Tibial nerve (tissue), 4 donors: Measurements from ENCODE around the gene ST8SIA5. TPM values are rescaled to one million over a fixed set of nuclear protein-coding genes. Genes with fewer than 3 reads are reported as not detected.

Source experiments
- DNase-seq, 2 donors: peaks; one replicate each; pipeline ENCODE4 v3.0.0-alpha.2; 2019; ENCODE audit warnings: low spot score in 2 of 2
- H3K27ac ChIP-seq, 4 donors: fragments of 200-600 bp; sonication (generic) in 3 of 4; one replicate each; pipeline ENCODE4 v1.5.1; 2017 to 2019; ENCODE audit warnings: mild to moderate bottlenecking in 1 of 4
- H3K27me3 ChIP-seq, 2 donors: fragments of 200-600 bp; sonication (generic) in 1 of 2; one replicate each; pipeline versions ENCODE4 v1.5.1 to v1.6.0; 2017 to 2019
- H3K36me3 ChIP-seq, 3 donors: fragments of 200-600 bp; sonication (generic); one replicate each; pipeline ENCODE4 v1.5.1; 2018 to 2019
- H3K4me1 ChIP-seq, 4 donors: fragments of 200-600 bp; sonication (generic) in 3 of 4; one replicate each; pipeline ENCODE4 v1.5.1; 2017 to 2019
- H3K4me3 ChIP-seq, 4 donors: fragments of 200-600 bp; sonication (generic) in 3 of 4; one replicate each; pipeline ENCODE4 v1.5.1; 2017 to 2019; ENCODE audit warnings: mild to moderate bottlenecking in 1 of 4, moderate library complexity in 1 of 4
- H3K9me3 ChIP-seq, 4 donors: fragments of 200-600 bp; sonication (generic) in 3 of 4; one replicate each; pipeline ENCODE4 v1.5.1; 2017 to 2019
- CTCF ChIP-seq, 5 experiments: fragments of 200-600 bp in 3 of 5; fragments of 450-650 bp in 2 of 5; sonication (generic) in 3 of 5; IDR thresholded peaks; one replicate each; pipeline ENCODE4 v1.5.1; 2016 to 2019; ENCODE audit warnings: antibody characterized with exemption in 5 of 5, mild to moderate bottlenecking in 3 of 5, moderate library complexity in 2 of 5
- EP300 ChIP-seq, 2 donors: sonication (generic); formaldehyde crosslinking; IDR thresholded peaks; one replicate each; pipeline ENCODE4 v1.6.1; 2017; ENCODE audit warnings: antibody characterized with exemption in 2 of 2, mild to moderate bottlenecking in 1 of 2
- POLR2A ChIP-seq, 2 donors: fragments of 450-650 bp; IDR thresholded peaks; one replicate each; pipeline ENCODE4 v1.6.1; 2017; ENCODE audit warnings: antibody characterized with exemption in 2 of 2, mild to moderate bottlenecking in 2 of 2, moderate library complexity in 2 of 2
- WGBS, 2 donors: methylation state at CpG; one replicate each; pipeline ENCODE4 v1.1.5; 2018; 5-methylcytosine and 5-hydroxymethylcytosine counted together
- total RNA-seq, 4 donors: library from RNA; depleted of rRNA; stranded (reverse); fragments of >200 nt; gene quantifications; one replicate each; pipeline ENCODE4 v1.1.0, GENCODE V29; 2016

The ST8SIA5 gene
- total RNA-seq, 4 donors from 2014 or later = not detected

GRCh38 chr18:46716827-46717226, 40.0 kb downstream of the ST8SIA5 start:
- TF ChIP-seq POLR2A (IDR thresholded peaks at IDR 0.05) = no peak
- TF ChIP-seq CTCF (IDR thresholded peaks at IDR 0.05) = no peak
- no peak for TF ChIP-seq EP300 (IDR thresholded peaks at IDR 0.05)
- Histone ChIP-seq H3K4me3 (no peak overlapping the region), H3K9me3 (no peaks in the 10 kb centered on the region), H3K27ac (no peak overlapping the region), H3K36me3 (no peaks in the 10 kb centered on the region), H3K27me3 (no peaks in the 10 kb centered on the region), H3K4me1 (no peaks in the 10 kb centered on the region)
- DNase-seq = no peak
- WGBS, 2 donors = 53 to 85% methylated on average over 2 of the region's 2 CpGs

- no peaks in the 10 kb centered on the region for H3K4me1 ChIP-seq
- DNase-seq = no peak
- no peaks in the 10 kb centered on the region for H3K9me3 ChIP-seq
- no peak overlapping the region for H3K4me3 ChIP-seq
- H3K36me3 ChIP-seq = no peaks in the 10 kb centered on the region
- TF ChIP-seq CTCF (IDR thresholded peaks at IDR 0.05) (no peak), POLR2A (IDR thresholded peaks at IDR 0.05) (no peak), EP300 (IDR thresholded peaks at IDR 0.05) (no peak)
- no peaks in the 10 kb centered on the region for H3K27me3 ChIP-seq
- WGBS, 2 donors = 94% methylated on average over 5 of the region's 5 CpGs
- H3K27ac ChIP-seq = no peak overlapping the region
Observed at GRCh38 chr18:46716336-46716735, 40.5 kb downstream of the ST8SIA5 start.

- TF ChIP-seq CTCF (IDR thresholded peaks at IDR 0.05) (no peak), POLR2A (IDR thresholded peaks at IDR 0.05) (no peak), EP300 (IDR thresholded peaks at IDR 0.05) (no peak)
- Histone ChIP-seq H3K4me3 (no peak overlapping the region), H3K36me3 (no peaks in the 10 kb centered on the region), H3K9me3 (no peaks in the 10 kb centered on the region), H3K27me3 (no peaks in the 10 kb centered on the region), H3K27ac (no peak overlapping the region), H3K4me1 (no peaks in the 10 kb centered on the region)
- no peak for DNase-seq
- WGBS, 2 donors = 58 to 66% methylated on average over 5 of the region's 5 CpGs
Observed at GRCh38 chr18:46715062-46715461, 41.8 kb downstream of the ST8SIA5 start.

GRCh38 chr18:46712406-46712805, 44.4 kb downstream of the ST8SIA5 start:
- H3K9me3 ChIP-seq = no peaks in the 10 kb centered on the region
- no peaks in the 10 kb centered on the region for H3K4me1 ChIP-seq
- no peak for DNase-seq
- H3K27me3 ChIP-seq = no peaks in the 10 kb centered on the region
- no peaks in the 10 kb centered on the region for H3K36me3 ChIP-seq
- 13 to 22% methylated on average over 5 of the region's 5 CpGs for WGBS, 2 donors
- no peak overlapping the region for H3K27ac ChIP-seq
- no peak overlapping the region for H3K4me3 ChIP-seq
- TF ChIP-seq CTCF (IDR thresholded peaks at IDR 0.05) (no peak), EP300 (IDR thresholded peaks at IDR 0.05) (no peak), POLR2A (IDR thresholded peaks at IDR 0.05) (no peak)

GRCh38 chr18:46711444-46711863, 45.4 kb downstream of the ST8SIA5 start:
- H3K36me3 ChIP-seq = no peaks in the 10 kb centered on the region
- no peaks in the 10 kb centered on the region for H3K4me1 ChIP-seq
- WGBS, 2 donors = 38 to 41% methylated on average over 11 of the region's 11 CpGs
- H3K4me3 ChIP-seq = no peak overlapping the region
- H3K27me3 ChIP-seq = no peaks in the 10 kb centered on the region
- H3K27ac ChIP-seq = no peak overlapping the region
- DNase-seq = no peak
- no peaks in the 10 kb centered on the region for H3K9me3 ChIP-seq
- TF ChIP-seq CTCF (IDR thresholded peaks at IDR 0.05) = no peak
- TF ChIP-seq POLR2A (IDR thresholded peaks at IDR 0.05) = no peak
- no peak for TF ChIP-seq EP300 (IDR thresholded peaks at IDR 0.05)
